Measurements from ENCODE around the gene NOL4.

The NOL4 gene

DNA sequence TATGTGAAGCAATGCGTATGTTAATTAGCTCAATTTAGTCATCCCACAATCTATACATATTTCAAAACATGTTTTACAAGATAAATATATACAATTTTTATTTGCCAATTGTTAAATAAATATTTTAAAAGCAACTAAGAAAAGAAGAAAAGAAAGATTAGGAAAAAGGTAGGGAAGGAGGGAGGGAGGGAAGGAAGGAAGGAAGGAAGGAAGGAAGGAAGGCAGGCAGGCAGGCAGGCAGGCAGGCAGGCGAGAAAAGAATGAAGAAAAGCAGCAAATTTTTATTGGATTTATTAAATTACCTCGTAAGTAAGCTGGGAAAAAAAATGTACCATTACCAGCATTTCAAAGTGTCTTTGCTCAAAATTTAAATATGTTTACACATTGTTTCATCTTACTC lies 30.5 kb downstream of the NOL4 start:
- TF ChIP-seq, protein P1, sequence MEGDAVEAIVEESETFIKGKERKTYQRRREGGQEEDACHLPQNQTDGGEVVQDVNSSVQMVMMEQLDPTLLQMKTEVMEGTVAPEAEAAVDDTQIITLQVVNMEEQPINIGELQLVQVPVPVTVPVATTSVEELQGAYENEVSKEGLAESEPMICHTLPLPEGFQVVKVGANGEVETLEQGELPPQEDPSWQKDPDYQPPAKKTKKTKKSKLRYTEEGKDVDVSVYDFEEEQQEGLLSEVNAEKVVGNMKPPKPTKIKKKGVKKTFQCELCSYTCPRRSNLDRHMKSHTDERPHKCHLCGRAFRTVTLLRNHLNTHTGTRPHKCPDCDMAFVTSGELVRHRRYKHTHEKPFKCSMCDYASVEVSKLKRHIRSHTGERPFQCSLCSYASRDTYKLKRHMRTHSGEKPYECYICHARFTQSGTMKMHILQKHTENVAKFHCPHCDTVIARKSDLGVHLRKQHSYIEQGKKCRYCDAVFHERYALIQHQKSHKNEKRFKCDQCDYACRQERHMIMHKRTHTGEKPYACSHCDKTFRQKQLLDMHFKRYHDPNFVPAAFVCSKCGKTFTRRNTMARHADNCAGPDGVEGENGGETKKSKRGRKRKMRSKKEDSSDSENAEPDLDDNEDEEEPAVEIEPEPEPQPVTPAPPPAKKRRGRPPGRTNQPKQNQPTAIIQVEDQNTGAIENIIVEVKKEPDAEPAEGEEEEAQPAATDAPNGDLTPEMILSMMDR (IDR thresholded peaks at IDR 0.05; ENCODE audit: insufficient read depth, low read length) = no peak
- no peak for TF ChIP-seq POLR2AphosphoS5 (IDR thresholded peaks at IDR 0.05; ENCODE audit: low read depth)
- no peak for TF ChIP-seq GABPA (IDR thresholded peaks at IDR 0.05; ENCODE audit: low read depth)
- no peak for TF ChIP-seq REST (IDR thresholded peaks at IDR 0.05; ENCODE audit: insufficient replicate concordance, low read depth)
- TF ChIP-seq SPI1 (IDR thresholded peaks at IDR 0.05; ENCODE audit: borderline replicate concordance, low read depth) = no peak
- Histone ChIP-seq H3K4me3 (replicated peaks; ENCODE audit: insufficient read depth, low read length) (no peak overlapping the region), H3K27me3 (ENCODE audit: insufficient read depth, poor library complexity, severe bottlenecking) (peaks cover 2% of the 10 kb centered on the region), H3K27ac (replicated peaks) (no peak overlapping the region)
- DNase-seq (ENCODE audit: low read depth in 1 of 2, low spot score in 1 of 2) = no peak

GRCh38 chr18:34189656-34190435 lies 34.9 kb downstream of the NOL4 start:
- TF ChIP-seq GABPA (IDR thresholded peaks at IDR 0.05; ENCODE audit: low read depth) (no peak), REST (IDR thresholded peaks at IDR 0.05; ENCODE audit: insufficient replicate concordance, low read depth) (no peak), POLR2AphosphoS5 (IDR thresholded peaks at IDR 0.05; ENCODE audit: low read depth) (no peak), SPI1 (IDR thresholded peaks at IDR 0.05; ENCODE audit: borderline replicate concordance, low read depth) (no peak)
- TF ChIP-seq, protein P1 (IDR thresholded peaks at IDR 0.05; ENCODE audit: insufficient read depth, low read length) = no peak
- no peak overlapping the region for H3K4me3 ChIP-seq (replicated peaks; ENCODE audit: insufficient read depth, low read length)
- no peak for DNase-seq (ENCODE audit: low read depth in 1 of 2, low spot score in 1 of 2)

More at GRCh38 chr18:34189656-34190435, 34.9 kb downstream of the NOL4 start:
- H3K27ac ChIP-seq (replicated peaks) = no peak overlapping the region
- no peaks in the 10 kb centered on the region for H3K27me3 ChIP-seq (ENCODE audit: insufficient read depth, poor library complexity, severe bottlenecking)
